ENCODE data around the gene UBE2A. TPM values are rescaled to one million over a fixed set of nuclear protein-coding genes. Genes with fewer than 3 reads are reported as not detected.

The UBE2A gene
- 10 to 100 TPM; 46.1 to 49.8 TPM for total RNA-seq

DNA sequence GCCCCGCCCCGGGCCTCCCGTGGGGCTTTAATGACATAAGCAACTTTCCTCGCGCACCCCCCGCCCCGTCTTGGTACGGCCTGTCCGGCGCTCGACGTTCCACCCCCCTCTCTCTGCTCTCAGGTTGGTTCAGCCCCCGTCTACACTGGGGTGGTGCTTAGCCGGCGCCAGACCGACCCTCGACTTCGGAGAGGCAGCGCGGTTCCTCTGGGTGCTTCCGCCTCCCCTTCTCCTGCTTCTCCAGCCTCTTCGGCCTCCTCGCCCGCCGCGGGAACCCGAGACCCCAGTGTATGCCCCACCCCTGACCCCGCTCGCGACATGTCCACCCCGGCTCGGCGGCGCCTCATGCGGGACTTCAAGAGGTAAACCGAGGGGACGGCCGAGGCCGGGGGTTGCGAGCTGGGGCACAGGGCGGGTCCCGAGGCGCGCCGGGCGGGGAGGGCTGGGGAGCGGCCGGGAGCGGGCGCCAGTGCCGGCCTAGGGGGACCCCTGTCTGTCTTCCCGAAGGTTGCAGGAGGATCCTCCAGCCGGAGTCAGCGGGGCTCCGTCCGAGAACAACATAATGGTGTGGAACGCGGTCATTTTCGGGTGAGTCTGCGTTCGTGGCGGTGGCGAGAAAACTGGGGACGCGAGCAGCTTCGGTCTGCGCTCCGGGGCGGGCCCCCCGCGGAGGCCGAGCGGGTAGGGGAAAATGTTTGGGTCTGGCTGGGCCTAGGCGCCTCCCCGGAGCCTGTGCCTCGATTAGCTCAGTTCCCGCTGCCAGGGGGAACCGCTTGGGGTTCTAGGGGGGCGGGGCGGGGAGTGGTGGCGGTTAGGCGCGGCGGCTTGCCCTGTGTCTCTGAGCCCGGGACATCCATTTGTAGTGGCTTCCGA is at the start of gene UBE2A:
Gene UBE2A, plus strand, starts transcription at position 170 of the 873 bp plus-strand sequence. Its CDS starts 149 bp downstream, at position 319.
- H3K27ac Mint-ChIP-seq, result peak within 1 kb of the TSS; percentile 89
- peaks cover 12% of the 10 kb centered on the region for H3K4me1 Mint-ChIP-seq (ENCODE audit: low read depth)
- H3K4me3 Mint-ChIP-seq, result peak within 1 kb of the TSS; percentile 91
- intact Hi-C loops (cut with micrococcal nuclease), result loop anchor here (1.0 to 5.0 kb wide), 9 partner anchors 9 to 337 kb away; partner anchors contain the start of genes NDUFA1, NKRF, PGRMC1 and RNF113A
- CTCF ChIA-PET, result interaction anchor here (1.0 to 1.6 kb wide), 3 partner anchors 27 to 152 kb away, joined by 3 to 6 read pairs (median 5); no protein-coding TSS in a partner anchor
- DNase-seq, result peak; percentile 89
- peaks cover 1% of the 10 kb centered on the region for H3K36me3 Mint-ChIP-seq (ENCODE audit: low read depth)
- no peaks in the 10 kb centered on the region for H3K9me3 Mint-ChIP-seq
- no peaks in the 10 kb centered on the region for H3K27me3 Mint-ChIP-seq (ENCODE audit: low read depth)

DNA sequence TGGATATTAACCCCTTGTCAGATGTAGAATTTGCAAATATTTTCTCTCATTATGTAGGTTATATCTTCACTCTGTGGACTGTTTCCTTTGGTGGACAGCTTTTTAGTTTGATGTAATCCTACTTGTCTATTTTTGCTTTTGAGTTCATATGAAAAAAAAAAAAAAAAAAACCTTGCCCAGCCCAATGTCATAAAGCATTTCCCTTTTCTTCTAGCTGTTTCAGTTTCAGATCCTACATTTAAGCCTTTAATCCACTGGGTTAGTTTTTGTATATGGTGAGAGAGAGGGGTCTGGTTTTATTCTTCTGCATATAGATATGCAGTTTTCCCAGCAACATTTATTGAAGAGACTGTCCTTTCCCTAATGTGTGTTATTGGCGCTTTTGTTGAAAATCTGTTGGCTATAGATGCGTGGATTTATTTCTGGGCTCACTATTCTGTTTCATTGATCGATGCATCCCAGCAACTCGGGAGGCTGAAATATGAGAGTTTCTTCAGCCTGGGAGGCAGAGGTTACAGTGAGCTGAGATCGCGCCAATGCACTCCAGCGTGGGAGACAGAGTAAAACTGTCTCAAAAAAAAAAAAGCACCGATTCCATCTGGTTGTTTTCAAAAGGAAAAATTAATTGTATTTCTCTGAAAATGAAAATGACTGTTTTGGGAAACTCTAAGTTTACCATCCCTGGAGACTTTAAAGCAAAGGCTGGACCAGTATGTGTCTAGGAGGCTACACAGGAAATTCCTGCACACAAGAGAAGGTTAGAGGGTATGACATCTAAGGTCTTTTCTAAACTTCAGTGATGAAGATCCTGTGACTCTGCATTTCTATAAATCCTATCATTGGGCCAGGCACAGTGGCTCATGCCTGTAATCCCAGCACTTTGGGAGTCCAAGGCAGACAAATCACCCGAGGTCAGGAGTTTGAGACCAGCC is 44.8 kb upstream of the UBE2A start:
- no peak for DNase-seq
- H3K4me1 Mint-ChIP-seq (ENCODE audit: low read depth), result no peaks in the 10 kb centered on the region
- no peaks in the 10 kb centered on the region for H3K27me3 Mint-ChIP-seq (ENCODE audit: low read depth)
- H3K27ac Mint-ChIP-seq, result no peak overlapping the region
- no peaks in the 10 kb centered on the region for H3K9me3 Mint-ChIP-seq
- CTCF ChIA-PET, result interaction anchor here (0.7 kb wide), 1 partner anchor 14 kb away, joined by 3 read pairs; no protein-coding TSS in a partner anchor
- H3K4me3 Mint-ChIP-seq, result no peak overlapping the region
- no peaks in the 10 kb centered on the region for H3K36me3 Mint-ChIP-seq (ENCODE audit: low read depth)
- intact Hi-C loops (cut with micrococcal nuclease), result no loop called here

DNA sequence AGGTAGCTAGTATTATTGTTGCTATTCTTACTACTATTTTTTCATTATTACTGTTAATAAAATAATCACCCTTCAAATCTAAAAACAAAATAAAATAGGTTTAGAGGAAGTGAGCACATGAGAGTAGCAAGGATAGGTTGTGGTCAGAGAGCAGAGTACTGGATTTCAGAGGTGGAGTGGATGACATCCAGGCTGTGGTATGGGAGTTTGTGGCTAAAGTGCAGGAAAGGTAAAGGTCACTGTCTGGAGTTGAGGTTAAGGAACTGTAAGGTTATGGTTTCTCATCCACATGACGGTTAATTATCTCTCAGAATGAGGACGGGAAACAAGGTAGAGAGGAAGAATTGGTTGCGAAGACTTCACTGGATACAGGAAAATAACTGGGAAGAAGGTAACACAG is 36.9 kb upstream of the UBE2A start:
- Mint-ChIP-seq H3K27me3 (ENCODE audit: low read depth) (no peaks in the 10 kb centered on the region), H3K36me3 (ENCODE audit: low read depth) (peaks cover 7% of the 10 kb centered on the region), H3K4me1 (ENCODE audit: low read depth) (no peaks in the 10 kb centered on the region), H3K9me3 (no peaks in the 10 kb centered on the region), H3K4me3 (no peak overlapping the region), H3K27ac (no peak overlapping the region)
- CTCF ChIA-PET, result interaction anchor here (0.6 kb wide), 1 partner anchor 14 kb away, joined by 4 read pairs; no protein-coding TSS in a partner anchor
- no peak for DNase-seq
- intact Hi-C loops (cut with micrococcal nuclease), result no loop called here

DNA sequence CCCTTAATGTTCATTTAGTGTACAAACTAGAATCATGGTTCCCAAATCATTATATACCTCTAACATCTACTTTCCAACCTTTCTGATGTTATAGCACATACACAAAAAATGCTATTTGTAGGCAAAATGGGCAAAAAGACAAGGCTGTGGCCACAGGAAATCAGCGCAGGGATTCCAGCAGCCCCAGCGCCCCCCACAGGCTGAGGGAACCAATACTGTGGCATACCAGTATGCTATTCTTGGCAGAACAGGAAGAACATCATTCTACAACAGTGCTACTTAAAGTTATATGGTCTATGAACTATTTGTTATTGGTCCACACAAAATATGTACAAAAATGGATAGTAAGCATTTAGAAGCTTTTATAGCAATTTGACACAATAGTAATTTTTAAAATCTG is 34.5 kb upstream of the UBE2A start:
- no peaks in the 10 kb centered on the region for H3K4me1 Mint-ChIP-seq (ENCODE audit: low read depth)
- no peaks in the 10 kb centered on the region for H3K9me3 Mint-ChIP-seq
- DNase-seq, result peak; percentile 38
- peaks cover 7% of the 10 kb centered on the region for H3K36me3 Mint-ChIP-seq (ENCODE audit: low read depth)
- no peak overlapping the region for H3K27ac Mint-ChIP-seq
- no peak overlapping the region for H3K4me3 Mint-ChIP-seq
- intact Hi-C loops (cut with micrococcal nuclease), result no loop called here
- H3K27me3 Mint-ChIP-seq (ENCODE audit: low read depth), result no peaks in the 10 kb centered on the region
- CTCF ChIA-PET, result interaction anchor here (0.5 kb wide), 1 partner anchor 347 kb away, joined by 3 read pairs; no protein-coding TSS in a partner anchor

DNA sequence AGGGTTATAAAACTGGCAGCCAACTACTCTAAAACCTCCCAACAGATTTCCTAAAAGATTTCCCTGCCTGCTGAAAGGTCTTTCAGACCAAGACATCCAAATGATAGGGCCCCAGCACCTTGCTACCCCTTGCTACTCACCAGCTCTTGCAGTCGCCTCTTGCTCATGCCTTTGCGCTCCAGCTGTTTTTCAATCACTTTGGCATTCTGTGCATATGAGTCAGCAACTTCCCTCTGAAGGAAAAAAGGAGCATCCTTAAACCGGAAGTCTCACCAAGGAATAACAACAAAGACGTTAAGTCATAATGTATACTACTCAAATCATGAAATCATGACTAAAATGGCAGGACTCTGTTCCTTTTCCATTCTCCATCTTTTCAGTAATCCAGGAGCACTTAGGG is 33.2 kb upstream of the UBE2A start:
- CTCF ChIA-PET, result no interaction called here
- peaks cover 5% of the 10 kb centered on the region for H3K36me3 Mint-ChIP-seq (ENCODE audit: low read depth)
- H3K4me3 Mint-ChIP-seq, result no peak overlapping the region
- no peak overlapping the region for H3K27ac Mint-ChIP-seq
- H3K9me3 Mint-ChIP-seq, result no peaks in the 10 kb centered on the region
- intact Hi-C loops (cut with micrococcal nuclease), result no loop called here
- DNase-seq, result no peak
- H3K27me3 Mint-ChIP-seq (ENCODE audit: low read depth), result no peaks in the 10 kb centered on the region
- no peaks in the 10 kb centered on the region for H3K4me1 Mint-ChIP-seq (ENCODE audit: low read depth)

DNA sequence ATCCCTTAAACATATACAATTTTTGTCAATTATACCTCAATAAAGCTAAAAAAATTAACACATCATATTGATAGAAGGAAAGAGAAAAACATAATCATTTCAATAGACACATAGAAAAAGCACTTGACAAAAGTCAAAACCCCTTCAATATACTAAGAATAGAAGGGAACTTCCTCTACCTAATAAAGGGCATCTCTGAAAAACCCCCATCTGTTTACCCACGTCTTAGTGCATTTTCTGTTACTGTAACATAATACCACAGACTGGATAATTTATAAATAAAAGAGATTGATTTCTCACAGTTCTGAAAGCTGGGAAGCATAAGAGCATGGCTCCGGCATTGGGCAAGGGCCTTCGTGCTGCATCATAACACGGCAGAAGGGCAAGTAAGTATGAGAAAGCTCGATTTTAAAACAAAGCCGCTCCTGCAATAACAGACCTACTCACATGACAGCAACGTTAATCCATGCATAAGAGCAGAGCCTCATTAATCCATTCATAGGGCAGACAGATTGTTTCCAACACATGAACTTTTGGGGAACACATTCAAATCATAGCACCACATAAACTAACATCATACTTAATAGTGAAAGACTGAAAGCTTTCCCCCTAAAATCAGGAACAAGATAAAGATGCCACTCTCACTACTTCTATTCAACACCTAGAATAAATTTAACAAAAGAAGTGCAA is 24.9 kb upstream of the UBE2A start:
- no peak for DNase-seq
- Mint-ChIP-seq H3K27ac (no peak overlapping the region), H3K27me3 (ENCODE audit: low read depth) (no peaks in the 10 kb centered on the region), H3K4me3 (no peak overlapping the region), H3K4me1 (ENCODE audit: low read depth) (peaks cover 7% of the 10 kb centered on the region), H3K36me3 (ENCODE audit: low read depth) (no peaks in the 10 kb centered on the region), H3K9me3 (no peaks in the 10 kb centered on the region)
- CTCF ChIA-PET, result interaction anchor here (0.5 to 0.9 kb wide), 2 partner anchors 31 to 205 kb away, joined by 4 read pairs; no protein-coding TSS in a partner anchor
- intact Hi-C loops (cut with micrococcal nuclease), result no loop called here

DNA sequence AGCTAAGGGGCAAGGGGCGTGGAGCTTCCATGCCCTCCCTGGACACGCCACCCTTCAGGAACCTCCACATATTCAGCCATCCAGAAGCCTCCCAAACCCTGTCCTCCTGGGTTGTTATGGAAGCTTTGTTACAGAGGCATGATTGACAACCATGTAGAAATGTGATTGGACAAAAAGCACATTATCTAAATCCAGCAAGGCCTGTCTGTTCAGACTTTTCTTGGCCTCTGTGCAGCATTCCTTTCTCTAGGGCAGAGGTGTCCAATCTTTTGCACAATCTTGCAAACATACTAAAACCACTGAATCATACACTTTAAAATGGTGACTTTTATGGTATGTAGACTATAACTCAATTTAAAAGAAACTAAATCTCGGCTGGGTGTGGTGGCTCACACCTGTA is 21.9 kb upstream of the UBE2A start:
- Mint-ChIP-seq H3K36me3 (ENCODE audit: low read depth) (peaks cover 7% of the 10 kb centered on the region), H3K9me3 (no peaks in the 10 kb centered on the region), H3K4me1 (ENCODE audit: low read depth) (peaks cover 10% of the 10 kb centered on the region), H3K27ac (no peak overlapping the region), H3K27me3 (ENCODE audit: low read depth) (no peaks in the 10 kb centered on the region), H3K4me3 (no peak overlapping the region)
- intact Hi-C loops (cut with micrococcal nuclease), result no loop called here
- CTCF ChIA-PET, result no interaction called here
- no peak for DNase-seq

DNA sequence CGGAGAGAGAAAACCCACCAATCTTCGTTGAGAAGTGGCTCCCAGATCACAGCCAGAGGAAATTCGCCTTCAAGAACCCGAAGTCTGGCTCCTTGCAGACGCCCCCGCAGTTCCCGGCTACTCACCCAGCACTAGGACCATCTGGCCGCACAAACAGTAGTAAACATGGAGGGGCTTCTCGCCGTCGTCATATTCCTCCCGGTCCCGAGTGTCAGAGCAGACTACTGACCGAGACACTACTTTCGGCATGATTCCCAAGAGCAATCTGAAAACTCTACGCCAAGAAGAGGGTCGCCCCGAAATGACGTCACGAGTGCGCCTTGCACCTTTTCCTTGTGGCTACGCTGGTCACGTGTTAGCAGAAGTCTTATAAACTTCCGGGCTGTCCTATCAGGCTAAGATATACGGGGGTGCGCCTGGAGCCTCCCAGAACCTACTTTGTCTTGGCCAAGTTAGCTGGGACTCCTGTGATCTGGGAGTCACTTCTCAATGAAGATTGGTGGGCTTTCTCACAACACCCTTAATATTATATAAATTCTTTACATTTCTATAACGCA is 9.2 kb upstream of the UBE2A start, which contains the start of gene STEEP1:
Gene STEEP1, minus strand, starts transcription at position 303 of the 557 bp plus-strand sequence. Its CDS starts 54 bp downstream, at position 249.
- CTCF ChIA-PET, result interaction anchor here (0.6 to 1.7 kb wide), 2 partner anchors 49 to 53 kb away, joined by 3 to 5 read pairs; no protein-coding TSS in a partner anchor
- H3K4me1 Mint-ChIP-seq (ENCODE audit: low read depth), result peaks cover 20% of the 10 kb centered on the region
- DNase-seq, result peak; percentile 95
- intact Hi-C loops (cut with micrococcal nuclease), result loop anchor here (1.0 to 2.0 kb wide), 5 partner anchors 9 to 288 kb away; partner anchors contain the start of genes SLC25A5, UBE2A and UPF3B
- no peaks in the 10 kb centered on the region for H3K9me3 Mint-ChIP-seq
- H3K36me3 Mint-ChIP-seq (ENCODE audit: low read depth), result no peaks in the 10 kb centered on the region
- H3K27ac Mint-ChIP-seq, result peak within 1 kb of the TSS; percentile 89
- H3K27me3 Mint-ChIP-seq (ENCODE audit: low read depth), result no peaks in the 10 kb centered on the region
- peak within 1 kb of the TSS; percentile 95 for H3K4me3 Mint-ChIP-seq

DNA sequence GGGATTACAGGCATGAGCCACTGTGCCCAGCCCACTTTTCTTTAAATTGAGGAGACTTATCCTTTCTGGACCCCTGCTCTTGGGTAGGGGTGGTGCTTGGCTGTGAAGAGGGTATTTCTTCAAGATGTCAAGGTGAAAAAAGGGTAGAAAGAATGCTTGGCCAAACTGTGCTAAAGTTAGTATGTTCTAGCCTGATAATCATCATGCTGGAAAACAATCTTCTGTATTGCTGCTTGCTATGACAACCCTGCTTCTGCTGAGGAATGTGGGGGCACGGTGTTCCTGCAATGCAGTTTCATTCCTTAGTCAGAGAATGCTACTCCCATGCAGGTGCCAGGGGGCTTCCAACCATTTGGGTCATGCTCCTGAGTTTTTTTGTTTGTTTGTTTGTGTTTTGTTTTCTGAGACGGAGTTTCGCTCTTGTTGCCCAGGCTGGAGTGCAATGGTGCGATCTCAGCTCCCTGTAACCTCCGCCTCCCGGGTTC is 4.0 kb upstream of the UBE2A start:
- Mint-ChIP-seq H3K36me3 (ENCODE audit: low read depth) (no peaks in the 10 kb centered on the region), H3K4me3 (no peak overlapping the region), H3K4me1 (ENCODE audit: low read depth) (peaks cover 7% of the 10 kb centered on the region), H3K27me3 (ENCODE audit: low read depth) (no peaks in the 10 kb centered on the region), H3K27ac (no peak overlapping the region), H3K9me3 (no peaks in the 10 kb centered on the region)
- DNase-seq, result no peak
- CTCF ChIA-PET, result no interaction called here
- intact Hi-C loops (cut with micrococcal nuclease), result loop anchor here (5.0 kb wide), 3 partner anchors 222 to 333 kb away; partner anchors contain the start of genes NDUFA1, PGRMC1, RNF113A and RPL39

DNA sequence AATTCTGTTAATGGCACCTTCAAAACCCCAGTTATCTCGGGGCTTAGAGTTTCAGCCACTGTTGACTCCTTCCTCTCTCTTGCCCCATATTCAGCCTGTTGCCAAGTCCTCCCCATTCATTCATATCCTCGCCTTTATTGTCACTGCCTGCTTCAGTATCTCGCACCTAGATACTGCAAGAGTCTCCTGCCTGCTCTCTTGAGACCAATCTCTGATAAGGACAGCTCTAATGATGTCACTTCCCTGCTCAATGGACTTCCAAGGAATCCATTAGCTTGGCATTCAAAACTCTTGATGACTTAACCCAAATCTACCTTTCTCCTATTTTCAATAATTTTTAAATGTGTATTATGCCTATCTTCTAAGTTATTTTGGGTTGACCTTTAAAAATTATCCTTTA is 1.1 kb upstream of the UBE2A start:
- H3K9me3 Mint-ChIP-seq, result no peaks in the 10 kb centered on the region
- no peak overlapping the region for H3K27ac Mint-ChIP-seq
- CTCF ChIA-PET, result no interaction called here
- H3K4me3 Mint-ChIP-seq, result peak overlapping the region; percentile 91
- intact Hi-C loops (cut with micrococcal nuclease), result loop anchor here (5.0 kb wide), 3 partner anchors 219 to 336 kb away; partner anchors contain the start of genes NDUFA1, PGRMC1, RNF113A and RPL39
- peaks cover 1% of the 10 kb centered on the region for H3K36me3 Mint-ChIP-seq (ENCODE audit: low read depth)
- DNase-seq, result no peak
- H3K4me1 Mint-ChIP-seq (ENCODE audit: low read depth), result peaks cover 12% of the 10 kb centered on the region
- no peaks in the 10 kb centered on the region for H3K27me3 Mint-ChIP-seq (ENCODE audit: low read depth)

DNA sequence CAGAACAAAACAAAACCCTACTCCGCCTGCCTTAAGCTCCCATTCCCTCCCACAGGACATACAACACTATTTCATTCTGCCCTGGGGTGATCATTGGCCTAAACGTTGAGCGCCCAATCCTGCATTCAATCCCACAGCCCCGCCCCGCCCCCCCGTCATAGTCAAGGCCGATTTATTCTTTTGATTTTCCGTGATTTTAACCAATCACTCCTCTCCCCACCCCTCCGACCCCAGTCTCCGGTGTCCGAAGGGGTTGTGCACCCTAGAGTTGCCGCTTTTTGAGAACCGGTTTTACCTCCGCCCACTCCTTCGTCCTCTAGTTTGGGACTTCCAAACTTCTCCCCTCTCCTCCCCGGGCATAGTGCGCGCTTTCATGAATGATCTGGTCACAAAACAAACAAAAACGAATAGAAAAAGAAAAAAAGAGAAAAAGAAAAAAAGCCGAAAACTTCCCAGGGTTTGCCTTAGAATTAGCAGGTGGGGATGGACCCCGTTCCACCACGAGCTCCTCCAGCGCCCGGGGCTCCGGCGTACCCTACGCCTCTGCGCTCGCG is 446 bp upstream of the UBE2A start:
- H3K36me3 Mint-ChIP-seq (ENCODE audit: low read depth), result peaks cover 1% of the 10 kb centered on the region
- peak; percentile 4 for DNase-seq
- peak overlapping the region; percentile 81 for H3K27ac Mint-ChIP-seq
- peak overlapping the region; percentile 91 for H3K4me3 Mint-ChIP-seq
- H3K4me1 Mint-ChIP-seq (ENCODE audit: low read depth), result peaks cover 12% of the 10 kb centered on the region
- intact Hi-C loops (cut with micrococcal nuclease), result loop anchor here (1.0 to 5.0 kb wide), 9 partner anchors 9 to 337 kb away; partner anchors contain the start of genes NDUFA1, NKRF, PGRMC1 and RNF113A
- CTCF ChIA-PET, result interaction anchor here (1.0 to 1.6 kb wide), 2 partner anchors 28 to 85 kb away, joined by 5 to 6 read pairs; no protein-coding TSS in a partner anchor
- no peaks in the 10 kb centered on the region for H3K27me3 Mint-ChIP-seq (ENCODE audit: low read depth)
- H3K9me3 Mint-ChIP-seq, result no peaks in the 10 kb centered on the region
